ENCODE measurements around the gene AKT1. TPM values are rescaled to one million over a fixed set of nuclear protein-coding genes. Genes with fewer than 3 reads are reported as not detected.

Gene AKT1
- total and polyA plus RNA-seq, 7 experiments from 2014 or later, result 6.8 to 131 (median 71.0) TPM

DNA sequence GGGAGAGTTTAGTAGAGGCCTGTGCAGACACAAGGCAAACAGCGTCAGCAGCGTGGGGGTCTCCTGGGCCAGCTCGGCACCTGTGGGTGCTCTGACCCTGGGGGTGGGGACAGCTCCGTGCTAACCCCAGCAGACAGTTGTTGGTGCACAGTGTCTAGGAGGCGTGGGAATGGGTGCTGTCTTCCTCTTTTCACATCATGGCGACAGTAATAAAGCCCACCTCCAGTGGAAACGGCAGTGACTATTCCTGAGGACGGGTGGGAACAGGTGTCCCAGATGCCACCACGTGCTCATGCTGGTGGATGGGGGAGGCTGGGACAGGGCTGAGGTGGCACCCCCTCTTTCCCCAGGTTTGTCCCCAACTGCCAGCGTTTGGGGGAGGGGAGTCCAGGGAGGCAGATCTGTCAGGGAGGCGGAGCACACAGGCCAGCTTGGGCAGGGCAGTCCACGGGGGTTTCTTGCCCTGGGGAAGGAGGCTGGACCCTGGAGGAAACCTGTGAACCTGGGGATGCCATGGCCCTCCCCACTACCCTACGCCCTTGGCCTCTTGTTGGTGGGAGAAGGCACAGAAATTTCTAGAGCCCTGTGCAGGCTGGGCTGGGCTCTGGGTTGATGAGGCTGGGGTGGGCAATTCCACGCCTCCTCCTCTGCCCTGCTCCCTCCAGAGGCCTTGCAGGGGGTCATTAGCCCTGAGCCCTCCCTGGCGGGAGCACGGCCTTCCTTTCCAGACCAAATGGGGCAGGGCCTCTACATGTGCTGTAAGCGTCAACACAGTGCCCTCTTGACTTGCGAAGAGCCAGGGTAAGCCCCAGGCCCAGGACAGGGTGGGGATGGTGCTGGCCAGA, 9.2 kb upstream of the AKT1 start:
- no peak overlapping the region for H3K4me3 ChIP-seq (ENCODE audit: low read length)
- Mint-ChIP-seq H3K27ac (no peak overlapping the region), H3K27me3 (no peaks in the 10 kb centered on the region), H3K4me3 (no peak overlapping the region), H3K9me3 (peaks cover 0 to 5% (median 0%) of the 10 kb centered on the region in 11 donors), H3K36me3 (peaks cover 0 to 2% (median 0%) of the 10 kb centered on the region in 5 donors), H3K4me1 (peaks cover 10 to 24% (median 13%) of the 10 kb centered on the region in 7 donors)
- ChIA-PET POLR2A (interaction anchor here (0.7 kb wide), 1 partner anchor 14 kb away, joined by 3 read pairs; no protein-coding TSS in a partner anchor), CTCF (interaction anchor here (1.2 kb wide), 1 partner anchor 21 kb away, joined by 3 read pairs; no protein-coding TSS in a partner anchor)
- ATAC-seq, result no peak
- H3K9me3 ChIP-seq (ENCODE audit: control insufficient read depth in 2 of 3, low read length in 3 of 3), result no peaks in the 10 kb centered on the region
- no peaks in the 10 kb centered on the region for H3K36me3 ChIP-seq (ENCODE audit: control insufficient read depth in 2 of 3, insufficient read depth in 3 of 3, low read length in 3 of 3)
- no peak overlapping the region for H3K27ac ChIP-seq (ENCODE audit: low read depth, low read length)
- peaks cover 13 to 18% of the 10 kb centered on the region in 2 donors for H3K4me1 ChIP-seq (ENCODE audit: control insufficient read depth in 2 of 2, insufficient read depth in 2 of 2, low read length in 2 of 2)
- no peak for DNase-seq
- H3K27me3 ChIP-seq (ENCODE audit: control insufficient read depth in 2 of 2, insufficient read depth in 2 of 2, low read length in 2 of 2), result no peaks in the 10 kb centered on the region
- intact Hi-C loops (cut with micrococcal nuclease), result no loop called here

DNA sequence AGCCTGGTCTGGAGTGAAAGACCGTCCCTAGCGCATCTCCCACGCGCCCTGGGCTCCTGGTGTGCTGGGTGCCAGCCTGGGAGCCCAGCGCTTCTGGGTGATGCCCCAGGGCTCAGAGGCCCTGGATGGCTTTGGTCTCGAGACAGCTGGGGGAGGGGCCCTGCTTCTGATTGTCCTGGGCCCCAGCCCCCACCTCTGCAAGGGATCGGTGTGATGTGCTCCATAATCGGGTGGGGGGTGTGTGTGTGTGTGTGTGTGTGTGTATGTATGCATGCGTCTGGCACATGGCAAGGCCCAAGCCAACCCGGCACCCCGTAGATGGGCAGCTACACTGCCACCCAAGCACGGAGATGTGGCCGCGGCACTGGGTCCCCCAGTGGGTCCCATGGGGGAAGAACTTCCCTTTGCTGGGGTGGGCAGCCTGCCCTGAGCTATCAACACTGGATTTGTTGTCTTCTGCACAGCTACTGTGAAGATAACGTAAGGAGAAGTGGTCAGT, 8.4 kb upstream of the AKT1 start:
- CTCF ChIA-PET, result interaction anchor here (1.2 kb wide), 1 partner anchor 22 kb away, joined by 3 read pairs; no protein-coding TSS in a partner anchor
- intact Hi-C loops (cut with micrococcal nuclease), result no loop called here
- no peak for ATAC-seq
- H3K27ac Mint-ChIP-seq, result no peak overlapping the region
- POLR2A ChIA-PET, result interaction anchor here (0.7 kb wide), 1 partner anchor 15 kb away, joined by 3 read pairs; no protein-coding TSS in a partner anchor
- no peaks in the 10 kb centered on the region for H3K36me3 ChIP-seq (ENCODE audit: control insufficient read depth in 2 of 3, insufficient read depth in 3 of 3, low read length in 3 of 3)
- peaks cover 0 to 2% (median 0%) of the 10 kb centered on the region in 5 donors for H3K27me3 Mint-ChIP-seq
- H3K4me1 ChIP-seq (ENCODE audit: control insufficient read depth in 2 of 2, insufficient read depth in 2 of 2, low read length in 2 of 2), result peaks cover 15 to 20% of the 10 kb centered on the region in 2 donors
- H3K27ac ChIP-seq (ENCODE audit: low read depth, low read length), result no peak overlapping the region
- no peaks in the 10 kb centered on the region for H3K27me3 ChIP-seq (ENCODE audit: control insufficient read depth in 2 of 2, insufficient read depth in 2 of 2, low read length in 2 of 2)
- H3K36me3 Mint-ChIP-seq, result peaks cover 0 to 2% (median 0%) of the 10 kb centered on the region in 5 donors
- H3K9me3 Mint-ChIP-seq, result peaks cover 0 to 5% (median 0%) of the 10 kb centered on the region in 11 donors
- peaks cover 13 to 31% (median 20%) of the 10 kb centered on the region in 7 donors for H3K4me1 Mint-ChIP-seq
- H3K9me3 ChIP-seq (ENCODE audit: control insufficient read depth in 2 of 3, low read length in 3 of 3), result no peaks in the 10 kb centered on the region
- H3K4me3 Mint-ChIP-seq, result peak overlapping the region in 1 of 10 donors; percentile 59
- no peak overlapping the region for H3K4me3 ChIP-seq (ENCODE audit: low read length)
- no peak for DNase-seq

GRCh38 chr14:104803280-104803911, 7.8 kb upstream of the AKT1 start:
- POLR2A ChIA-PET, result no interaction called here
- Mint-ChIP-seq H3K27ac (no peak overlapping the region), H3K9me3 (peaks cover 0 to 5% (median 0%) of the 10 kb centered on the region in 11 donors), H3K4me3 (peak overlapping the region in 1 of 10 donors; percentile 59), H3K4me1 (peaks cover 14 to 36% (median 24%) of the 10 kb centered on the region in 7 donors), H3K36me3 (peaks cover 0 to 2% (median 0%) of the 10 kb centered on the region in 5 donors), H3K27me3 (peaks cover 0 to 2% (median 0%) of the 10 kb centered on the region in 5 donors)
- DNase-seq (no peak), ATAC-seq (no peak)
- no peaks in the 10 kb centered on the region for H3K36me3 ChIP-seq (ENCODE audit: control insufficient read depth in 2 of 3, insufficient read depth in 3 of 3, low read length in 3 of 3)
- H3K27ac ChIP-seq (ENCODE audit: low read depth, low read length), result no peak overlapping the region
- no peak overlapping the region for H3K4me3 ChIP-seq (ENCODE audit: low read length)
- H3K9me3 ChIP-seq (ENCODE audit: control insufficient read depth in 2 of 3, low read length in 3 of 3), result no peaks in the 10 kb centered on the region
- H3K27me3 ChIP-seq (ENCODE audit: control insufficient read depth in 2 of 2, insufficient read depth in 2 of 2, low read length in 2 of 2), result no peaks in the 10 kb centered on the region
- intact Hi-C loops (cut with micrococcal nuclease), result no loop called here
- H3K4me1 ChIP-seq (ENCODE audit: control insufficient read depth in 2 of 2, insufficient read depth in 2 of 2, low read length in 2 of 2), result peaks cover 15 to 20% of the 10 kb centered on the region in 2 donors
- CTCF ChIA-PET, result interaction anchor here (1.2 kb wide), 1 partner anchor 22 kb away, joined by 3 read pairs; no protein-coding TSS in a partner anchor

DNA sequence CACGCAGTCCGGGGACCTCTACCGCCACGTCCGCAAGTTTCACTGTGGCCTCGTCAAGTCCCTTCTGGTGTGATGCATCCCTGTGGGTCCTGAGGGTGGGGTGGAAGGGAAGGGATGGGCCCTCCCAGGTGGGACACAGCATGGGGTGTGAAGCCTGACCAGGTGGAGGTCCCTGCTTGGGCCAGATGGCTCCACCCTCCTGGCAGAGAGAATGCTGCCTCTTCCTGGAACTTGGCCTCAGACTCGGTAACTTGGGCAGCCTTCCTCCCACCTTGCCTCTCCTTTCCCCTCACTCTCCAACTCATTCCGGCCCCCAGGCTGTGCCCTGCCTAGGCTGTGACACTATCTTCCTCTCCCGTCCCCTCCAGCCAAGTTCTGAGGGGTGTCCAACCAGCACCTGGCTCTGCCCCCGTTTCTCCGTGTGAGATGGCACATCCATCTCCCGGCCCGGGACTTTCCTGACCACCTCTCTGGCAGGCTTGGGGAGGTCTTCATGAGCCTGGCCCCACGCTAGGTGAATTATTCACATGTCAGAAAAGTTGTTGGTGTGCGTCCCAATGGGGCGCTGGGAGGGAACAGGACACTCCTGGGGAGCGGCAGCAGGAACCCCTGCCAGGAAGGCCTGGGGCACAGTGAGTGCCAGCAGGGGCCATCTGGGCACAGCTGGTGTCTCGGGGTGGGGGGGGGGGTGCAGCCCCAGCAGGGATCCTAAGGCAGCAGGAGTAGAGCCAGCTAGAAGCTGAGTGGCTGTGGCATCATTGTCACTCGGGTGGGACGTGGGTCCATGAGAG, 7.0 kb upstream of the AKT1 start:
- DNase-seq (no peak), ATAC-seq (no peak)
- Histone ChIP-seq H3K9me3 (ENCODE audit: control insufficient read depth in 2 of 3, low read length in 3 of 3) (no peaks in the 10 kb centered on the region), H3K27ac (ENCODE audit: low read depth, low read length) (no peak overlapping the region), H3K27me3 (ENCODE audit: control insufficient read depth in 2 of 2, insufficient read depth in 2 of 2, low read length in 2 of 2) (no peaks in the 10 kb centered on the region), H3K36me3 (ENCODE audit: control insufficient read depth in 2 of 3, insufficient read depth in 3 of 3, low read length in 3 of 3) (no peaks in the 10 kb centered on the region), H3K4me3 (ENCODE audit: low read length) (no peak overlapping the region), H3K4me1 (ENCODE audit: control insufficient read depth in 2 of 2, insufficient read depth in 2 of 2, low read length in 2 of 2) (peaks cover 15 to 20% of the 10 kb centered on the region in 2 donors)
- H3K9me3 Mint-ChIP-seq, result peaks cover 0 to 5% (median 0%) of the 10 kb centered on the region in 11 donors
- peak overlapping the region in 9 of 10 donors; percentile 29 to 90 (median 51) for H3K4me3 Mint-ChIP-seq
- H3K27ac Mint-ChIP-seq, result peak overlapping the region in 2 of 9 donors; percentile 21 to 43
- intact Hi-C loops (cut with micrococcal nuclease), result no loop called here
- peaks cover 14 to 36% (median 24%) of the 10 kb centered on the region in 7 donors for H3K4me1 Mint-ChIP-seq
- H3K36me3 Mint-ChIP-seq, result peaks cover 0 to 2% (median 0%) of the 10 kb centered on the region in 5 donors
- H3K27me3 Mint-ChIP-seq, result peaks cover 0 to 2% (median 0%) of the 10 kb centered on the region in 5 donors
- ChIA-PET CTCF (interaction anchor here (0.6 to 1.9 kb wide), 3 partner anchors 23 to 34 kb away, joined by 3 to 4 read pairs (median 4); no protein-coding TSS in a partner anchor), POLR2A (interaction anchor here (2.3 kb wide), 2 partner anchors 17 to 50 kb away, joined by 13 to 24 read pairs; partner anchors contain the start of gene SIVA1)

- CTCF ChIA-PET, result interaction anchor here (0.6 to 1.9 kb wide), 3 partner anchors 24 to 33 kb away, joined by 3 to 4 read pairs (median 4); no protein-coding TSS in a partner anchor
- no peak for DNase-seq
- intact Hi-C loops (cut with micrococcal nuclease), result loop anchor here in 1 of 2 donors (2.0 kb wide), 1 partner anchor 63 kb away; the partner anchor contains the start of gene CEP170B
- Mint-ChIP-seq H3K9me3 (peaks cover 0 to 5% (median 0%) of the 10 kb centered on the region in 11 donors), H3K27me3 (peaks cover 0 to 2% (median 0%) of the 10 kb centered on the region in 5 donors), H3K36me3 (no peaks in the 10 kb centered on the region), H3K4me1 (peaks cover 14 to 39% (median 25%) of the 10 kb centered on the region in 7 donors), H3K27ac (peak overlapping the region in 6 of 9 donors; percentile 41 to 83 (median 70)), H3K4me3 (peak overlapping the region; percentile 77 to 91 (median 84))
- Histone ChIP-seq H3K36me3 (ENCODE audit: control insufficient read depth in 2 of 3, insufficient read depth in 3 of 3, low read length in 3 of 3) (no peaks in the 10 kb centered on the region), H3K9me3 (ENCODE audit: control insufficient read depth in 2 of 3, low read length in 3 of 3) (no peaks in the 10 kb centered on the region), H3K27me3 (ENCODE audit: control insufficient read depth in 2 of 2, insufficient read depth in 2 of 2, low read length in 2 of 2) (no peaks in the 10 kb centered on the region), H3K27ac (ENCODE audit: low read depth, low read length) (peak overlapping the region; percentile 67), H3K4me1 (ENCODE audit: control insufficient read depth in 2 of 2, insufficient read depth in 2 of 2, low read length in 2 of 2) (peaks cover 15 to 20% of the 10 kb centered on the region in 2 donors), H3K4me3 (ENCODE audit: low read length) (peak overlapping the region; percentile 77)
- POLR2A ChIA-PET, result interaction anchor here (1.0 to 2.3 kb wide), 7 partner anchors 13 to 49 kb away, joined by 3 to 24 read pairs (median 7); partner anchors contain the start of gene SIVA1
- no peak for ATAC-seq
Measured at GRCh38 chr14:104801520-104802393, 6.2 kb upstream of the AKT1 start.

All from naive thymus-derived CD4-positive, alpha-beta T cell (primary cell).